NCI-H1092 (cell line): ENCODE data around the gene UNC93A.
"Not testable (repeated sequence)": the region's sequence is repeated elsewhere in the genome, so short reads cannot be mapped to it uniquely, and the experiment has no call there.

Source experiments
- DNase-seq: peaks from one replicate; lab custom pipeline; 2025; lab: John Stamatoyannopoulos, UW

UNC93A gene

DNA sequence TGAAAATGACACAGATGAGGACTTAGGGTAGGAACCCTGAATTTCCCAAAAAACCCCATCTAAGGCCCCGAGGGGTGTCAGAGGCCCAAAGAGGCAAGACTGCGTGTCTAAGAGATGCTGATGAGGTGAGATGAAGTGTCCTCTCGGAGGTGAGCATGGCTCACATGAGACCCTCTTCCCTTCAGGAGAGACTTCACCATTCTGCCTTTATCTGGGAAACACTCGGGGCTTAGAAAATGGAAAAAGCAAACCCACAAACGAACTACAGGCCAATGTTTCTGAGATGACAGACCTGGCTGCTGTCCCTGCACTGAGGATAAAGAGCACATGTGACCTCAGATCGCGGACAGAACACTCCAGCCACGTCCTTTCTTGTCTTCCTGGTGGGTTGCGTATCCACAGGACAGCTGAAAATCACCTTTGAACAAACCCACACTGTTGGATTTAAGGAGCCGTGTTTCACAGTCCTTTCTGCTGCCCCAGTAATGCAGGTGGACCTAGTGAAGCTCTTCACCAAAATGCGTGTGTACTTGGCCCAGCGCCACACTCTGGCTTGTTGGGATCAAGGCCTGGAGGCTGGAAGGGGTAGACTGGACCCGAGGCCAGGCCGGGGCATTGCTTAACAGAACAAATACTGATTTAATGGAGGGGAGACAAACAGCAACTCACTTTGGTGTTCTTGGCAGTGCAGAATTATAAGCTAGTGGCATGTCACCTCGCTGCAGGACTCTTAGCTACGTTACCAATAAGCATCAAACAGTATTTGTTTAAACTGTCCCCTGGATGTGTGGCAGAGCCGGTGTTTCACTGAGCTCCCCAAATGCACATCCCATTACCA, 18.5 kb downstream of the UNC93A start:
- peak; percentile 13 for DNase-seq

DNA sequence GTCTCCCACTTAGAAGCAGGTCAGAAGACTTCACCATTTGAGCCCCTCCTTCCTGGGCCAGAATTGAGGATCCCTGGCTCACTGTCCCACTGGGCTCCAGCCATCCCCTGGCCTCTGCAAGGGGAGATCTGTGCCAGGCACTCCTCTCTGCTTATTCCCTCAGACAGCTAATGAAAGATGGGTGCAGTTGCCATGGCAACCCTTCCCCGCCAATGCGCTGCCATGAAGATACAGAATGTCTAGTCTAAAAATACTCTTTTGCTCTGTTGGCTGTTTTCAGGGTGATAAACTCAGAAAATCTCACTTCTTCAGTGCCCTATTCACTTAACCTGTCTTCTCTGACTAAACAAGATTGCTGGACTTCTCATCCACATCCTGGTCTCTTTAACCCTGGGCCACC, 20.2 kb downstream of the UNC93A start:
- no peak for DNase-seq

DNA sequence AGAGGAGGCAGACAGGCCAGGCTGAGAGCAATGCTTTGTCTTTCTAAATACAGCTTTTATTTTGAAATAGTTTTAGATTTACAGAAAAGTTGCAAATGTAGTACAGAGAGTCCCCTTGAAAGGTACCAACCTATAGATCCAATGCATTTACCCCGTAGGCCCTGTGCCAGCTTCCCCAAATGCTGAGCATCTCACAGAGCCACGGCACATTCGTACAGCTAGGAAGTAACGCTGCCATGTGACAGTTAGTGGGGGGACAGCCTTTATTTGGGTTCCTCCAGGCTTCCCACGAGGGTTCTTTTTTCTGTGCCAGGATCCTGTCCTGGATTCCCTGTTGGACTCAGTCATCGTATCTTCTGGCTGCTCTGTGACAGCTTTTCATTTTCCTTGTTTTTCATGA, 20.6 kb downstream of the UNC93A start:
- DNase-seq: not testable (repeated sequence)

GRCh38 chr6:167314180-167314821, 23.2 kb downstream of the UNC93A start:
- DNase-seq: no peak

DNA sequence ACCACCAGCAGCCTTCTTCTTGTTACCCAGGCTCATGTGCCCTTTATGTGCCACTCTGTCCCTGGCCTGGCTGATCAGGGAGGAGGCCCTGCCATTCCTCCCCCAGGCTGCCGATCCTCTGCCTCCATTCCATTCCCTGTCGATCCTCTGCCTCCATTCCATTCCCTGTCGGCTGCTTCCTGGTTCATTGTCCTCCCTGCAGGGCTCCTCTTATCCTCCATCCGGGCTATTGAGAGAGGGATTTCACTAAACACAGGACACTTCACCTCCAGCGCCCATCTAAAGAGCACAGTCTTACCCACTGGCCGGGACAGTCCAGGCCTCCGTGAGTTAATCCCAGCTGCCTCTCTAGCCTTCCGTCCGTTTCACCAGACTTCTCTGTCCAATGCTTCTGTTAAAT, 26.1 kb downstream of the UNC93A start:
- no peak for DNase-seq

GRCh38 chr6:167318354-167318753, 27.2 kb downstream of the UNC93A start:
- DNase-seq: not testable (repeated sequence)

GRCh38 chr6:167318856-167319255, 27.7 kb downstream of the UNC93A start:
- not testable (repeated sequence) for DNase-seq

DNA sequence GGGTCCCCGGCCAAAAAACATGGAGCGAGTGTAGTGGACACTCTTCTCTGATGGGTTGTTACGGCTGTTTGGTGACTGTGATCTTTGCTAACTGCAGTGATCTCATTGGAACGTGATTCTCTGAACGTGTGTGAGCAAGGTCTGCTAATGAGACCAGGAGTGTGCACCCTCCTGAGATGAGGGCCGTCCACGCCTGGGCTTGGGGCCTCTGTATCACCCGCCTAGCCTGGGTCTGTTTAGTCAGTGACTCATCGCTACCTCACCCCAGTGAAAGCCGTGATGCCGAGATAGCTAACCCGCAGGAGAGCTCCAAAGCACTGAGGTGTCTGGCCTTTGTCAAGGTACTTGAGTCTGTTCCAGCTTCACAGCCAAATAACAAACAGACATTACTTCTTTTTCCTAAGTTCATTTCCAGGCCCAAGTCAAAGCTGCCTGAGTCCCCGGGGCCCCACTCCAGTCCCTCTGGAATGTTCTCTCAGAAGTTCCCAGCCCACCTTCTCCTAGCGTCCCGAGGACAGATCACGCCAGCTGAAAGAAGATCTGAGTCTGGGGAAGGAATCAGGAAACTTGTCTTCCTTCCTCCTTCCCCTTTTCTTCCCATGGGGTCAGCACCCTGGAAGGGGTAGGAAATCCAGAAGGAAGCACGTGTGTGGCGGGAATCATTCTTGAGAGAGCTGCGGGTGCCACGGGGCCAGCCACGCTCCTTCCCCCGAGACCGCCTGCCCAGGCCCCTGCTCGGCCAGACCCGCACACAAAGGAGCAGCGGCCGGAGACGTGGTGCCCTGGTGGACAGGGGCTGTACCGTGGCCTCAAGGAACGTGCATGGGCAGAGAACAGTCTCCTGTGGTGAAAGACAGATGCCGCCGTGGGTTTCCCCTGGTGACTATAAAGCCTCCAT, 29.0 kb downstream of the UNC93A start:
- not testable (repeated sequence) for DNase-seq

GRCh38 chr6:167320754-167321056, 29.6 kb downstream of the UNC93A start:
- not testable (repeated sequence) for DNase-seq

DNA sequence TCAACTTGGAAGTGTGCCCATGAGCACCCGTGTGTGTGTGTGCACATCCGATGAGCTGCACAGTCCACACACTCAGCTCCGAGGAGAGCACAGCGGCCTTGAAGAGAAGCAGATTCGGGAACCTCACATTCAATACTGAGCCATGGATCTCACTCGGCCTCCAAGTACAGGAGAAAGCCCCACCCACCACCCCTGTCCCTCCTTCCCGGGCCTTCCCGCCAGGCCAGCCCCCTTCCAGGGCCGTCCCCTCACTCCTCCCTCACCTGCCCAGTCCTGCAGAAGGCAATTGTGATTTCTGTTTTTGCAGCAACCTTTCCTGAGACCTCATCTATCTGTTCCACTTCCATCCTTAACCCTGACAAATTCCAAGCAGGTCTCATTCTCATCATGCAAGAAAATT, 30.1 kb downstream of the UNC93A start:
- not testable (repeated sequence) for DNase-seq

DNA sequence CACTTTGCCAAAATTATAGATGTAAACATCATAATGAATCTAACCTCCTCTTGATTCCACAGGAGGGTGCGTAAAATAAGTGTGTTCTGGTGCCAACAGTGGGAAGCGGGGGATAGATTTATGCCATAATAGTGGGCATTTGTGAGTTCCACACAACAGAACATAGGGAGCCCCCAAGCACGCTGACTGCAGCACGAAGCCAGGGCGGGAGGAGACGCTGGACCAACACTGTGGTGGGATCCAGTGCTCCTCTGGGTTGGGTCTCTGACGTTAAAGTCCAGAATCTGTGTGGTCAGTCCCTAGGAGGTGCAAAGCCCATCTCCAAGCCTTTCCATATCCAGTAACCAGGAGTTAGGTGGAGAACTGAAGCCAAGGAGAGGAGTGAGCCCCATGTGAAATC, 32.0 kb downstream of the UNC93A start:
- no peak for DNase-seq

- no peak for DNase-seq
Observed at GRCh38 chr6:167324111-167324510, 33.0 kb downstream of the UNC93A start.

DNA sequence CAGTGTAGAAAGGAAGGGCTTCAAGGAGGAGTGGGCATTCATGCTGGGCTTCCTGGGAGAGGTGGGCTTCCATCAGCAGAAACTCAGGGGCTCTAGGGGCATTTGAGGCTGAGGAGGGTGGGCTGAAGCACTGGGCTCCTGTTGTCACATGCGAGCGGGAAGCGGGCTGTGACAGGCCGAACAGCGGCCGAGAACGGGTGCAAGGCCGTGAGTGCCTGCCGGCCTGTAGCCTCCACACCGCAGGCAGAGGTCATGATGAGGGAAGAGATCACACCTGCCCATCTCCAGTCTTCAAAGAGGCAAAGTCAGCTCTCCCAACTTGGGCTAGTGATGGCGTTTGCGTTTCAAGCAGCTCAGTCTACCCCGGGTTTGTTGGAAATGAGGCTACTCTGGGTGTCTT, 34.7 kb downstream of the UNC93A start:
- no peak for DNase-seq

DNA sequence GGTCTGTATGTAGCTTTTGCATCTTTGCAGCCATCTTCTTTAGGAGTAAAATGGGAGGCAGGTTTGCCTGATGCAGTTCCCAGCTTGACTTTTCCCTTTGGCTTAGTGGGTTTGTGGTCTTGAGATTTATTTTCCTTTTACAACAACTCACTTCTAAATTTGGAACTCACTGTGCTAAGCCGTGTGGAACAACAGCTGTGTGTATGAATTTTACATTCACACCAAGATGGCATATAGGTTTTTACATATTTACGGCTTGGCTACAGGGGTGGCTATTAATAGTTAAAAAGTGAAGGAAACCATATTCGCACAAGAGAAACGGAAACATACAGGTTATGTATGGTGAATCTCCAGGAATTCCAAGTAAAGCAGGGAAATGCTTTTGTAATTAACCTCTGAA, 36.3 kb downstream of the UNC93A start:
- no peak for DNase-seq

GRCh38 chr6:167328086-167328485, 37.0 kb downstream of the UNC93A start:
- DNase-seq: no peak

DNA sequence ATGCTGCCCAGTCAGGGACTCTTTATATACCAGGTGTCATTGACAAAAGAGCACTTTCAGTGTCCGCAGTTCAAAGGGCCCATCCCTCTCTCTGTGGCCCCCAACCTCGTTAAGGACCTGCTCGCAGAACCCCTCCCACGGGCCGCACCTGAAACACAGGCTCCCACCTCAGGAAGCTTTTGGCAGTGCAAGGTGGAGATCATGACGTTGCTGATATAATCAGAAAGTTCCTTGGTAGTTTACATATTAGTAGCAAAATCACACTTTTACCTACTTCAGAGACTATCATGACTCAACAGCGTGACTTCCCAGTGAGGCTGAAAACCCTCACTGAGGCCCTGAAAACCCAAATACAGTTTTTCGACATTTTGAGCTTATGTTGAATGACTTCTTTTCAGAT, 37.9 kb downstream of the UNC93A start:
- no peak for DNase-seq

DNA sequence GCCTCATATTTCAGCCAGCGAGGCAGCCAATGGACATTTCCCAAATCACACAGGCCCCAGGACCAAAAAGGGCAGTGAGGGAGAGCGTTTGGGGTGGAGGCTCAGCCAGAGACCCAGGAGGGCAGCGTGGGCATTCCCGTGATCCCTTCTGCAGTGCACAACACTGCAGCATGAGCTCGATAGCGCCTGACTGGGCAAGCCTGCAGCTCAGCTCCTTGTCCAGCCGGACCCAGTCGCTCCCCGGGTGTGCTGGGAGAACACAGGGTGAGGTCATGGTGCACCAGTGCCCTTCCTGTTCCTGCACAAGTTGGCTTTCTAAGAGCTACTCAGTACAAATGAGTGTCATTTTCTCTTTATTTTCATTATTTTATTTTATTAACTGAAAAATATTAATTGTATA, 39.6 kb downstream of the UNC93A start:
- DNase-seq: no peak

DNA sequence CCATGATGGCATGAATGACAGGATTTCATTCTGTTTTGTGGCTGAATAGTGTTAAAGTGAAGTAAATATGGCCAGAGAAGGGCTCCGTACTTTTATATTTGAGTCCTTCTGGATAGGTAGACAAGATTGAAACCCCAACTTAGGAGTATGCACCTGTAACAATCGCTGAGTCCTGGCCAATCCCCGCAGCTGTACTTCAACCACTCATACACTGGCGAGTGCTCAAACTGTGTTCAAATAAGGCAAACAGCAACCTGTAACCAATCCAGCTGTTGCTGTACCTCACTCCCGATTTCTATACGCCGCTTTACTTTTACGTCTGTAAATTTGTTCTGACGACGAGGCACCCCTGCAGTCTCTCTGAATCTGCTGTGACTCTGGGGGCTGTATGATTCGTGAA, 40.5 kb downstream of the UNC93A start:
- DNase-seq: no peak

GRCh38 chr6:167336844-167337630, 45.9 kb downstream of the UNC93A start:
- no peak for DNase-seq

DNA sequence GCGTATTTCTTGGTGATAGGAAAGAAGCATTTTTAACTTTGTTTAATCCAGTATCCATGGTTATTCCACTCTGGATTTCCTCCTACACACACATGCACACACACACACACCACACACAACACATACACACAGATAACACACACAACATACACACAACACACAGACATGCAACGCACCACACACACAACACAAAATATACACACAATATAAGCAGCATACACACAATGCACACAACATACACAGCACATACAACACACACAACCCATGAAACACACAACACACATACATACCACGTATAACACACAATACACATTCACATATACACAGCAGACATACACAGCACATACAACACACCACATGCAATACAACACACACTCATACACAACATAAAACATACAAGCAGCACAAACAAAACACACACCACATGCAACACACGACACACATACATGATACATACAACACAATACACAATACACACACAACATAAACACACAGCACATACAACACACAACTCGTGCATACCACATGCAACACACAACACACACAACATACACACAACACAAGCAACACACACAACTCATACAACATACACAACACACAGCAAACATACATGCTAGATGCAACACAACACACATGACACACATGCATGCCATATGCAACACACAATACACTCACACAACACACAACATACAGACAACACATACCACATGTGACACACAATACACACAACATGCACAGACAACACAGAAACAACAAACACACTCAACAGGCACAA, 46.7 kb downstream of the UNC93A start:
- DNase-seq: no peak

GRCh38 chr6:167338541-167339117, 47.5 kb downstream of the UNC93A start:
- no peak for DNase-seq
